GM12892 (cell line): ENCODE measurements around the gene TAF1L.

Experiments used
- POLR2AphosphoS5 ChIP-seq: IDR thresholded peaks from 2 replicates; pipeline ENCODE4 v1.6.1; 2011; ENCODE audit warnings: low read depth, low read length, control low read depth
- TAF1 ChIP-seq: IDR thresholded peaks from 2 replicates; pipeline ENCODE4 v1.6.1; 2011; ENCODE audit warnings: low read depth, mild to moderate bottlenecking, control low read depth, low read length, borderline replicate concordance

- no peak for TF ChIP-seq POLR2AphosphoS5
- no peak for TF ChIP-seq TAF1
These were observed 9.2 kb upstream of the TAF1L start for GRCh38 chr9:32644698-32645097.
